IMR-90 (cell line): ENCODE measurements around the gene DOK3. TPM values are rescaled to one million over a fixed set of nuclear protein-coding genes. Genes with fewer than 3 reads are reported as not detected.
A peak's percentile ranks its signal among the peaks of the same experiment; 100 is the strongest.

Source experiments
- ELK1 ChIP-seq: fragments of 150-350 bp; IDR thresholded peaks from 2 replicates; pipeline ENCODE4 v1.6.1; 2016; ENCODE audit warnings: low read depth, mild to moderate bottlenecking, low read length, moderate library complexity, borderline replicate concordance
- POLR2A ChIP-seq: IDR thresholded peaks from 2 replicates; pipeline ENCODE4 v1.6.1; 2012; ENCODE audit warnings: mild to moderate bottlenecking, low read depth, low read length
- polyA plus RNA-seq, 3 experiments: library from polyadenylated mRNA; depleted of rRNA; stranded (reverse); fragments of >200 nt; gene quantifications; 2 replicates each; pipeline ENCODE4 v1.2.3, GENCODE V29; 2012; ENCODE audit warnings: low replicate concordance in 1 of 3
- total RNA-seq: library from RNA; depleted of rRNA; stranded (reverse); fragments of >200 nt; gene quantifications from 2 replicates; pipeline ENCODE4 v1.2.3, GENCODE V29; 2012

Gene DOK3
- total and polyA plus RNA-seq, 2 of the 4 experiments (the other 2 are of a cell fraction) = 0.54 to 3.9 TPM

DNA sequence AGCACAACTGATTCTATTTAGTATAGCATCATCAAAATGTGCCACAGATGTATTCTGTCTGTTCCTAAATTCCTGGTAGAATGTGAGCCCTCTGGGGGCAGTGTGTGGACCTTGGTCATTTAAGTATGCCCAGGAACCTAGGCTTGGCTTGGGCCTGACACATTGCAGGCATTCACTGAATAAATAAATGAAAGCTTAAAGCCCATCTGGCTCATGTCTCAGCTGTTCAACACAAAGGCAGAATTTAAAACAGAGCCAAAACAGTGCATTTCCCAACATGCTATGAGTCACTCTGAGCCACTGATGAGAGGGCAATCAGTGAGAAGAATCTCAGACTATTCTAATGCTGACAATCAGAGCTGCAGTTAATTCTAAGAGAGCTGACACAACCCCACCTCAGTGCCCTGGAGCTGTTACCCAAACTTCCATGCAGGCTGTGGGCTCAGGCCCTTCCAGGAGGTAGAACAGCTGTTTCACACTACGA lies 36.7 kb upstream of the DOK3 start (continued):
- TF ChIP-seq ELK1 (no peak), POLR2A (0 out of 2 replicates have a peak, but pooled peaks have one; percentile 20)
